Kidney glomerular epithelial cell (primary cell): ENCODE data around the gene SMIM12.
"Not testable (repeated sequence)": the region's sequence is repeated elsewhere in the genome, so short reads cannot be mapped to it uniquely, and the experiment has no call there.

Experiments
- DNase-seq: peaks from one replicate; lab custom pipeline; 2025; lab: John Stamatoyannopoulos, UW

The SMIM12 gene

GRCh38 chr1:34843392-34844251, 15.9 kb downstream of the SMIM12 start:
- DNase-seq, result no peak

- no peak for DNase-seq
Observed at GRCh38 chr1:34842952-34843371, 16.6 kb downstream of the SMIM12 start.

- DNase-seq, result no peak
Observed at GRCh38 chr1:34842073-34842472, 17.5 kb downstream of the SMIM12 start.

GRCh38 chr1:34840426-34840825, 19.1 kb downstream of the SMIM12 start:
- no peak for DNase-seq

GRCh38 chr1:34839526-34840305, 19.8 kb downstream of the SMIM12 start:
- DNase-seq, result no peak

GRCh38 chr1:34833711-34834110, 25.8 kb downstream of the SMIM12 start:
- no peak for DNase-seq

GRCh38 chr1:34831721-34832246, 27.8 kb downstream of the SMIM12 start:
- DNase-seq, result no peak

GRCh38 chr1:34829250-34829649, 30.3 kb downstream of the SMIM12 start:
- no peak for DNase-seq

GRCh38 chr1:34828611-34829010, 30.9 kb downstream of the SMIM12 start:
- DNase-seq, result no peak

- no peak for DNase-seq
Observed at GRCh38 chr1:34827341-34827941, 32.1 kb downstream of the SMIM12 start.

GRCh38 chr1:34825455-34826091, 34.0 kb downstream of the SMIM12 start:
- DNase-seq, result no peak

GRCh38 chr1:34824817-34825454, 34.6 kb downstream of the SMIM12 start:
- no peak for DNase-seq

- no peak for DNase-seq
Observed at GRCh38 chr1:34822202-34822601, 37.3 kb downstream of the SMIM12 start.

GRCh38 chr1:34818862-34819261, 40.7 kb downstream of the SMIM12 start:
- not testable (repeated sequence) for DNase-seq

- no peak for DNase-seq
Observed at GRCh38 chr1:34816778-34817177, 42.8 kb downstream of the SMIM12 start.

GRCh38 chr1:34816332-34816731, 43.2 kb downstream of the SMIM12 start:
- no peak for DNase-seq

- not testable (repeated sequence) for DNase-seq
Observed at GRCh38 chr1:34810781-34811180, 48.8 kb downstream of the SMIM12 start.

GRCh38 chr1:34808051-34808810, 51.3 kb downstream of the SMIM12 start:
- DNase-seq, result no peak

- DNase-seq, result no peak
Observed at GRCh38 chr1:34806396-34806795, 53.2 kb downstream of the SMIM12 start.

GRCh38 chr1:34803770-34804169, 55.8 kb downstream of the SMIM12 start:
- DNase-seq, result no peak
